OCI-M1 (cell line): ENCODE measurements around the gene SERPINA3.

ENCODE experiments used
- DNase-seq: peaks from one replicate; lab custom pipeline; 2025; lab: John Stamatoyannopoulos, UW

The SERPINA3 gene

DNA sequence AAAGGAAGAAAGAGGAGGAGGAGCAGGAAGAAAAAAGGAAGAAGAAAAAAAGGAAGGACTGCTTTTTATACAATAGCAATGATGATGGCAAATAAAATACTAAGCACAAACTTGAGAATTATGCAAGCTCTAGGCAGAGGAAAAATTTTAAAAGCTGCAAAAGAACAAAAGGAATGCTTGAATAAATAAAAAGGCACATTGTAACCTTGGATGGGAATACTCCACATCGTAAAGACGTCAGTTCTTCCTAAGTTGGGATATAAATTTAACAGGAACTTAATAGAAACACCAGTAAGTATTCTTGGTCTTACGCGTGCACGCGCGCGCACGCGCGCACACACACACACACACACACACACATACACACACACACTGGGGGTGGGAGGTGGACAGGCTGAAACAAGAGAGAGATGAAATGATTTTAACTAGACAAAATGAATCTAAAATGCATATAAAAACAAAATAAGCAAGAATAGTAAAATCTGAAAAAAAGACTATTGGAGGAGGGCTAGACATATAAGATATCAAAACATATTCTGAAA lies 43.0 kb downstream of the SERPINA3 start:
- DNase-seq: no peak

DNA sequence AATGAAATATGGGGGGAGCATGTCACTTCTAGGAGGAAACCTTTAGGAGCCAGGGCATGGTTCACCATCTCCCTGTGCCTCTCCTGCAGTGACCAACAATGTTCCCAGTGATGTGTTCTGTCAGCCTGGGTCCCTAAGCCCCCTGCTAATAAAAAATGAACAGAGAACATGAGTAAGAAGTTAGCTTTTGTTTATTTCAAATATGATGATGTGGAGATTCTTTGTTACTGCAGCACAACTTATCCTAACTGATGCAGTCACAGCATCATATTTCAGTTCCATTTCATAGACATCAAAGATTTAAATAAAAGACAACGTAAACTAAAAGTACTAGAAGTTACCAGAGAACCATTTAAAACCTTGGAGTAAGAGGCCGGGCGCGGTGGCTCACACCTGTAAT lies 43.9 kb downstream of the SERPINA3 start:
- no peak for DNase-seq

DNA sequence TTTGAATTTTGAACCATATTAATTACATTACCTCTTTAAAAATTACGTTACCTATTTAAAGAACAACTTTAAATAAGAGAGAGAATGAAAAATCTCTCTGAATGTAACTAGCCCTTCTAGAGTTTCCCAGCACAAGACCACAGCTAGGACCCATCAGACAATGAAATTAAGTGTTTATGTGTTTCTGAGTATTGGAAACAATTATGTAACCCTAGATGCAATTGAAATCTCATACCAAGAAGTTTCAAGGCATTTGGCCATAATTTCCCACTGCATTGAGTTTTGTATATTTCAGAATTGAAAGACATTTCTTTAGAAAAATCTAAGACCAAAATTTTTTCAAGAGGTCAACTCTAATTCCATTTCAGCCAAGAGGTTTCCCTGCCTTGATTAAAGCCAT lies 47.1 kb downstream of the SERPINA3 start:
- DNase-seq: no peak

DNA sequence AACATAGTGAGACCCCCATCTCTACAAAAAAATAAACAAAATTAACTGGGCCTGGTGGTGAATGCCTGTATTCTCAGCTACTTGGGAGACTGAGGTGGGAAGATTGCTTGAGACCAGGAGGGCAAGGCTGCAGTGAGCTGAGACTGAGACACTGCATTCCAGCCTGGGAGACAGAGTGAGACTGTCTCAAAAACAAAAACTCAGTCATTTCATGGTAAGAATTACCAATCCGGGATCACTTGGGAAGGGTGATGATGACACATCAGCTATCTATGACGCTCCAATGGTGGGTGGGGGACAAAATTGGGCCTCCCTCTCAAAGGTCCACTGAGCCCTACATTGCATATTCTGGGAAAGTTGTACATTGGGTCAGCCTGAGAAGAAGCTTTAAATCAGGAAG lies 47.7 kb downstream of the SERPINA3 start:
- no peak for DNase-seq

DNA sequence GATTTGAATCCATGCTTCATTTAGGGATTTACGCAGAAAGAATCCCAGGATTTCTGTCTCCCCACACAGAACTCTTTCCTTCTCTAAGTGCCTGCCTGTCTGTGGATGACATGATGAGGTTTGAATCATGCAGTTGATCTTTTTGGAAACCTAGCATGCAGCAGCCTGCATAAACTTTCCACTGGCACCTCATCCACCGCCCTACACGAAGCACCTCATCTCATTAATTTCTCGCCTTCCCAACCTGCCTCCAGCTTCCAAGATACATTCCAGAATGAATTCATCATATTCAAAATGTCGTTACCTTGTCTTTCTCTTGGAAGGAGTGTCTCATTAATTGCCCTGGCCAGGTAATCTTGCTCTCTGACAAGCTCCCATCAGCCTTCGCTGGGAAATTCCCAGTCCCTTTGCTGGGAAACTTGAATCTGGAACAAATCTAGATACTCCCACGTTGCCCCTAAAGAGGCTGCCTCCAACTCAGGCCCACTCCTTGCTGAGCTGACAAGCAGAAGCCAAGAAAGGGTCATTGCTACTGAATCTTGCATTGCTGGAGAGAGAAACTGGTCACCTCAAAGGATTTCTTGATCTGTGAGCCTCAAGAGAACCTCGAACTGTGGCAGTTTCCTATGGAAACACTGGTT lies 48.2 kb downstream of the SERPINA3 start:
- DNase-seq: no peak

DNA sequence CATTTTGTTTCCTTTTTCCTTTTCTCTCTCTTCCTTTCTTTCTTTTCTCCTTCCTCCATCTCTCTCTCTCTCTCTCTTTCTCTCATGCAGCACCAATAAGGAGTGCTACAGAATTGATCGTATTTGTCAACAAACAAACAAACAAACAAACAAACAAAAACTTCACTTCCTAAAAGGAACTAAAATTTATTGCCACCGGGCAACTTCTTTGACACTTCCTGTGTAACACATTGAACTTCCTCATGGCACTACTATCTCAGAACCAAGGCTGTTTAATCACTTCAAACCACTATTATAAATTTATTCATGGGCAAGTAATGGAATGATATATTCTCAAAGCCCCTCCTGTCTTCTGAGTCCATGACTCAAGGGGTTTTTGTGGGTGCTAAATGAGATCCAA lies 51.3 kb downstream of the SERPINA3 start:
- DNase-seq: no peak

DNA sequence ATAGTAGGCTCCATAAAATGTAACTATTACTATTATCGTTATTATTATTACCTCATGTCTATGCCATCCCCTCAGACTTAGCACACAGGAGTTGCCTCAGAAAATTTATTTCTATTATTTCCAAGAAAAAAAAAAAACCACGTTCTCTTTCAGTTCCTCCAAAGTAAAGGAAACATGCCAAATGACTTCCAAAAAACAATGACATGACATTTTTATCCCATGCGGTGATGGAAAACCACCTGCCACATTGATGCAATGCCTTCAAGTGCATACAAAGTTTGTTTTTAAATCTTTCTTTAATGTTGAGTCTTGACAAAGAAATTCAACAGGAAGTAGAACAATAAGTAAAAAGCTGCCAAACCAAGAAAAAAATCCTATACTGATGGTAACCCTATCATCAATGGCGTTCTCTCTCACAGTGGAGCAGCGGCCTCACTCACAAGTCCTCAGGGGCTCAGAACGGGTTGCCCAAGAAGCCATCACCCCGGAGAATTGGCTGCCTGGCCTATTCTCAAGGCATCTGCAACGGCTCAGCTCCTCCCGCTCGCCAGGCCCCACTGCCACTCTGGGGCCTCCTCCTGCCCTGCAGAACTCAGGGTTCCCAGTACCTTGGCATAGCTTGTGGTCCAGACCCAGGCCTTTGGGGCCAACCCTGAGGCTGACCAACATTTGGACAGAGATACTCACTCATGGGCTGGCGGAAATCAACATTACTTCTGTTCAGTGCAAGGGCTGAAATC lies 51.9 kb downstream of the SERPINA3 start:
- no peak for DNase-seq

DNA sequence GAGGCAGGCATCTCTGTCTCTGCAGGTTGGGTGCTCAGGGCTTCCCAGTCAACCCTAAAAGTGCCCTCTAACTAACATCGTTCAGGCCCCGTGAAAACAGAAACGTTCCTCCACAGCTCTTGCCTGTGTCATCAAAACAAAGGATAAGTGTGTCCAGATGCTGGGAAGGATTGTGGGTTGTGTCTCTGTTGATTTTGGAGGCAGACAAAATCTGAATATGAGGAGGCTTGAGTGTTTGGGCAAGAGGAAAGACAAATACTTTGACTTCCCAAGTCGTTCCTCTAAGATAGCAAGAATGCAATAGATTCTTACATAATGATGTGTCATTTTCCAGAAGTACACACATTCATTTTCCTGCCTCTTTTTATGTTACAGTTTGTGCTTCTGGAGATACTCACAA lies 52.9 kb downstream of the SERPINA3 start:
- DNase-seq: no peak

DNA sequence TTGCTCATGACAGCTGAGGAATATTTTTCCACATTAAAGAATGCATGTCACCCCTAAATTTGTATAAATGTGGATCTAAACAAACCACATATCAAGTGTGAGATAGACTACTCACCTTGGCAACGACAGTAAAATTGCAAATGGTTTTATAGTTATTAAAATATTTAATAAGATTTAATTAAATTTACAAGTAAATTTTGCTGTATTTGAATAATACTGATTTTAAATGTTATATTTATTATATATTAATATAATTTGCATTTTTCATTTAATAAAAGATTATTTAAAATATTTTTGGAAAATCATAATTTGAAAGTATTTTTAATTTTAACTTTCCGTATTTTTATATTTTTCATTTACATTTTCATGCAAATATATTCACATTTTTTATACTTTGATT lies 53.4 kb downstream of the SERPINA3 start:
- DNase-seq: no peak

DNA sequence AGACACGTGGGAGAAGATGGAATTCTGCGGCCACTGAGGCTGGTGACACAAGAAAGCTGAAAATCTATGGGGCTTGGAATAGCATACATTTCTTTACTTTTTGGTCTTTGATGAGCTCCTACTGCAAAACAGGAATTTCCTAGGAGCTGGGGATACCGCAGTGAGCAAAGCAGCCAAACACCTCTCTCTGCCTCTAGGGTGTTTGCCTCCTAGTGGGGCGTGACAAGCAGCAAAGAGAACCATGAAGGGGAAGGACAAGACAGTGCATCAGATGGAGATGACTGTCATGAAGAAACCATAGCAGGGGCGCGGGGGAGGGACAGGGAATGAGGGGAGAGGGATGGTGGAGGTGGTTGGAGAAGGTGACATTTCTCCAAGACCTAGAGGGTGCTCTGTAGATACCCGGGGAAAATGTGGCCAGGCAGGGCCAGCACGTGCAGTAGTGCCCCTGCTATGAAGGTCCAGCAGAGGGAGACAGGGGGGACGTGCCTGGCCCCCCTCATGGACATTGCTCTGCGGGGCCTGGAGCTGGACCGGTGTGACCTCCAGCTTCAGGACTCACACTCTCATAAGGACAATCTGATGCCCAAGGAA lies 58.6 kb downstream of the SERPINA3 start:
- DNase-seq: no peak

DNA sequence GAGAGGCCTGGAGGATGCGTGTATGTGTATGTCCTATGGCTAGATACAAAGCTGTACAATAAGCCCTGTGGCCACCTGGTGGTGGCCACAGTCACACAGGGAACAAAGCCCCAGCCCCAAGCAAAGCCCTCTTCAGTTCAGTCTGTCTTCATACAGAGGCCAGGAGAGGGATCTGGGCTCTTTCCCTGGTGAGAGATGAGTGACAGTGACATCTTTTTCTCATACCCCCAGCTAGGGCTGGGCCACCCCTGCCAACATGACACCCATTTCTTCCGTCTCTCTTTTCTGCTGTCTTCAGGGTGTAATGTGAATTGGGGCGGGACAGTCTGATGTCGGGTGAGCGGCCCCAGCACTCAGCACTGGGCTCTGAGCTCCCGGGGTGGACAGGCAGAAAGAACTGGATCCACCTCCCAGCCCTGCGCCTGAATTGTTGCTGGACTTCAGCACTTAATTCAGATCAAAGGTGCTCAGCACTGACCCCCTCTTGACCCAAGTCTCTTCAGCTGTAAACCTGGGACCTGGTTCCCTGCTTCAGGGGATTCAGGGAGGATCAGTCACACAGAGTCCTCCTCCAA lies 59.8 kb downstream of the SERPINA3 start:
- no peak for DNase-seq

DNA sequence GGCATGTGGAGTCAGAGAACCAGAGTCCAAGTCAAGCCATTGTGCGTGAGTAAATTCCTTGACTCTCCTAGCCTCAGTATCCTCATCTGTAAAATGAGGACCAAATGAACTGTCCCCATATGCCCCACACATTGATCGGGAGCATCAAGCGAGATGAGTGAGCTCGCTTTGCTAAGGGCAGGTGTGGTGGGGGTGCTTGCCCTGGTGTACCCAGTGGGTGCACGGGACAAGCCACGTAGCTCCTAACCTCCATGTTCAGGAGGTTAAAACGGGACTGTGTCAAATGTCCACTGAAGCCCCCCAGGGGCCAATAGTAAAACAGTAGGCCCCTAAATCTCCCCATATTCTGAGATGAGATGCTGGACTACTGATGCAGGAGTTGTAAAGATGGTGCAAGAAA lies 60.9 kb downstream of the SERPINA3 start:
- no peak for DNase-seq
